Esophagus squamous epithelium (tissue), 4 donors: ENCODE results near the gene HSD17B2.

Source experiments
- CTCF ChIP-seq, 6 experiments: fragments of 450-650 bp in 4 of 6; fragments of 200-600 bp in 2 of 6; sonication (generic) in 2 of 6; IDR thresholded peaks; one replicate each; pipeline ENCODE4 v1.5.1; 2016 to 2019; ENCODE audit warnings: antibody characterized with exemption in 6 of 6, mild to moderate bottlenecking in 4 of 6, moderate library complexity in 4 of 6
- POLR2A ChIP-seq, 4 donors: fragments of 450-650 bp; IDR thresholded peaks; one replicate each; pipeline ENCODE4 v1.6.1; 2017; ENCODE audit warnings: antibody characterized with exemption in 4 of 4, mild to moderate bottlenecking in 4 of 4, moderate library complexity in 3 of 4

GRCh38 chr16:82124651-82125050, 89.6 kb downstream of the HSD17B2 start:
- TF ChIP-seq CTCF (IDR thresholded peaks at IDR 0.05) = no peak
- no peak for TF ChIP-seq POLR2A (IDR thresholded peaks at IDR 0.05)
